ENCODE results near the gene GYS2.

GYS2 gene

DNA sequence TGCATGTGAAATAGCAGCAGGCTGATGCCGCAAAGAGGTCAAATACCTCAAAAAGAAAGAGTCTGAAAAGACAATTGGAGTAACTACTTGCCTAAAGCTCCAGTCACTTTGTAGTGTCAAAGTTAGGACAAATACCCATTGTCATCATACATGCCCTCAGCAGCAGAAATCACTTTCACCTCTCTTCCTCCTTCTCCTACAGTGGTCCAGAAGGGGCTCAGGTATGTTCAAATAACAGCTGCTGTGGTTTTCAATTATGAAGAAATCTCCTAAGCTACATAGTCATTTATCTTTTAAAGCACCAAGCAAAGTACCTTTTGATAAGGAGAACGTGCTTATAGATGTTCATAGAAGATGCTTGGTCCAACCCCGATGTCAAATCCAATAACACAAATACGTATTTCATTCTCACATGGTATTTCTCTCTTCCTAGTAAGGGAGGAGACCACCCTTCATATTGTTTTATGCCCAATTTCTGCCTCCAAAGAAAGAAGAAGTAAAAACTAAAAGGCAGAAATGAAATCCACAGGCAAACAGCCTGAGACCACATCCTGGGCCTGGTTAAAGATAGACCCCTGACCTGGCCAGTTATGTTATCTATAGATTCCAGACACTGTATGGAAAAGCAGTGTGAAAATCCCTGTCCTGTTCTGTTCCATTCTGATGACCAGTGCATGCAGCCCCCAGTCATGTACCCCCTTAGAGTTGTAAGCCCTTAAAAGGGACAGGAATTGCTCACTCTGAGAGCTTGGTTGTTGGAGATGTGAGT lies 23.7 kb downstream of the GYS2 start:
- Histone ChIP-seq H3K9me3 (ENCODE audit: control insufficient read depth in 2 of 2, low read length in 2 of 2) (no peaks in the 10 kb centered on the region), H3K4me1 (ENCODE audit: control insufficient read depth in 2 of 2, insufficient read depth in 2 of 2, low read length in 2 of 2) (no peaks in the 10 kb centered on the region), H3K27me3 (ENCODE audit: control insufficient read depth in 2 of 2, insufficient read depth in 2 of 2, low read length in 2 of 2) (no peaks in the 10 kb centered on the region), H3K9ac (ENCODE audit: low read depth in 1 of 2, low read length in 2 of 2) (no peak overlapping the region), H3K27ac (ENCODE audit: low read depth in 2 of 2, low read length in 2 of 2) (no peak overlapping the region), H3K4me3 (ENCODE audit: low read length in 2 of 2) (no peak overlapping the region), H3K36me3 (ENCODE audit: control insufficient read depth in 2 of 2, insufficient read depth in 2 of 2, low read length in 2 of 2) (no peaks in the 10 kb centered on the region)

DNA sequence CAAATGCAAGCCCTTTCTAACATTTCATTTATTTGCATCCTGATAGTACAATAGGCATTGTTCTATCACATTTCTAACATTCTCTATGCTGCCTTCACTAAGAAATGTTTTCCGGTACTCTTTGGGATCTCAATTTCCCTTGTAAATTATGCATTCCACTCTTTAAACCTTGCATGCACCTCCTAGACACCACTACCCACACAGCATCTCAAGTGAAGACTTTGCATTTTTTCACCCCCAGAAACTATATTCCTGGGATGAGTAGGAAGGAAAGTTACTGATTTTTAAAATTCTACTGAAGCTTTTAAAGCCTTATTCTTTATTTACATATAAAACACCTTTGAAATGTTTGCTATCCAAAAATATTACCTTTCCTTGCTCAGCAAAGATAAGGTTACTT lies 27.1 kb downstream of the GYS2 start:
- Histone ChIP-seq H3K9me3 (ENCODE audit: control insufficient read depth in 2 of 2, low read length in 2 of 2) (no peaks in the 10 kb centered on the region), H3K4me1 (ENCODE audit: control insufficient read depth in 2 of 2, insufficient read depth in 2 of 2, low read length in 2 of 2) (no peaks in the 10 kb centered on the region), H3K27ac (ENCODE audit: low read depth in 2 of 2, low read length in 2 of 2) (no peak overlapping the region), H3K36me3 (ENCODE audit: control insufficient read depth in 2 of 2, insufficient read depth in 2 of 2, low read length in 2 of 2) (no peaks in the 10 kb centered on the region), H3K4me3 (ENCODE audit: low read length in 2 of 2) (no peak overlapping the region), H3K27me3 (ENCODE audit: control insufficient read depth in 2 of 2, insufficient read depth in 2 of 2, low read length in 2 of 2) (no peaks in the 10 kb centered on the region), H3K9ac (ENCODE audit: low read depth in 1 of 2, low read length in 2 of 2) (no peak overlapping the region)

DNA sequence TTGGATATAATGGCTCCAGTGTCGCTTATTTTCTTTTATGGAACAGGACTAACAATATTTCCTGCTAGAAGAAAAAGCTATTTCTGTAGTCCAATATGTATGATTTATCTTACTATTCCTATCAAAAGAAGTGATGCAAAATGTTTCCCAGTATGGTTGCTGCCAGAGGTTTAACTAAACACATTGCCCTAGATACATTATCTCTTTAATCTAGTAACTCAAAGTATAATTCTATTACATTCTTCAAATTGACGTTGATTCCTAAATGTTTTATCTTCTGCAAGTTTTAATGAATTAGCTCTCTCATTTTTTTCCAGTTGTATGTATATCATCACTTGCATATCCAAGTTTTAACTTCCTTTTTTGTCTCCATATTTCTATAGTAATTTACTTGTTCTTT lies 28.2 kb downstream of the GYS2 start:
- H3K27me3 ChIP-seq (ENCODE audit: control insufficient read depth in 2 of 2, insufficient read depth in 2 of 2, low read length in 2 of 2), result no peaks in the 10 kb centered on the region
- H3K9ac ChIP-seq (ENCODE audit: low read depth in 1 of 2, low read length in 2 of 2), result no peak overlapping the region
- H3K4me1 ChIP-seq (ENCODE audit: control insufficient read depth in 2 of 2, insufficient read depth in 2 of 2, low read length in 2 of 2), result no peaks in the 10 kb centered on the region

DNA sequence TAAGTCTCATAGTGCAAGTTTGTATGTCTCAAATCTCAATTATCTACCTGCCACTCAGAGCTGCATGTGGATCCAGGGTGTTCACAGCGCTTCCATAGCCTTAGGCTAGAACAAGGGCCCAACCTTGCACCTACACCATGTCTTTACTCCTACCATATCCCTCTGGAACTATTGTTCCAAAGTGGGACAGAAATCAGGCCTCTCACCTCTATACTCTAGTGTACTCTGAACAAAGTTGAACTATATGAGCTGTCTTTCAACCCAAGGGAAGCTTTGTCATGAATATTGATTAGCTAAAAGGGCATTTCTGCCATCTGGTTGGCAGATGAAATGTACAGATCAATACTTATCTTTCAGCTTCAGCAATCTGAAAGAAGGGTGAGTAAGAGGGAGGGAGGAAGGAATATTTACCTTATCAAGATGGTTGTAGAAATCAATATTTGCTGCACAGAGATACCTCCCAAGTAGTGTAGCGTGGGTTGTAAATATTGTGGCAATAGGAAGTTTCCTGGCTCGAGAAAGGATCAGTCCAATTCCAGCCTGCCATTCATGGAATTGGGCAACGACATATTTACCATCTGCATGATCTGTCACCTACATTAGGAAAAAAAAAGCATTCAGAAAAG lies 30.8 kb downstream of the GYS2 start:
- H3K27me3 ChIP-seq (ENCODE audit: control insufficient read depth in 2 of 2, insufficient read depth in 2 of 2, low read length in 2 of 2), result no peaks in the 10 kb centered on the region
- H3K9ac ChIP-seq (ENCODE audit: low read depth in 1 of 2, low read length in 2 of 2), result no peak overlapping the region

More for the DNA sequence above, 28.2 kb downstream of the GYS2 start:
- Histone ChIP-seq H3K4me3 (ENCODE audit: low read length in 2 of 2) (no peak overlapping the region), H3K9me3 (ENCODE audit: control insufficient read depth in 2 of 2, low read length in 2 of 2) (no peaks in the 10 kb centered on the region), H3K27ac (ENCODE audit: low read depth in 2 of 2, low read length in 2 of 2) (no peak overlapping the region), H3K36me3 (ENCODE audit: control insufficient read depth in 2 of 2, insufficient read depth in 2 of 2, low read length in 2 of 2) (no peaks in the 10 kb centered on the region)

DNA sequence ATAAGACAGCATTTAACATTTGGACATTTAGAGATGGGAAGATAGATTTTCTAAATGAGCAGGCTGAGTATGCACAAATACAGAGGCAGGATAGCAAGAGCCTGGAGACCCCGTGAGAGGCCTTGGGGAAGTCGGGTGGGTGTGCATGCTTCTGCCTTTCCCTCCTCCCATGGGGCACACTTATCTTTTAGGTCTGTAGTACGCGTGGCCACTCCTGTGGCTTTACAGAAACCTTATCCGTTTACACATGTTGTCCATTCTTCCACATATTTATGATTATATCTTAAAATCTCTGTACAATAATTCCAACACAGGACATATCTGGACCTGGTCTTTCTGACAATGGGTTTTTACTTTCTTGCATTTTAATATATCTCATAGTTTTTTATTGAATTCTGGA lies 33.6 kb downstream of the GYS2 start:
- no peaks in the 10 kb centered on the region for H3K9me3 ChIP-seq (ENCODE audit: control insufficient read depth in 2 of 2, low read length in 2 of 2)
- H3K36me3 ChIP-seq (ENCODE audit: control insufficient read depth in 2 of 2, insufficient read depth in 2 of 2, low read length in 2 of 2), result no peaks in the 10 kb centered on the region
- H3K27me3 ChIP-seq (ENCODE audit: control insufficient read depth in 2 of 2, insufficient read depth in 2 of 2, low read length in 2 of 2), result no peaks in the 10 kb centered on the region
- H3K4me3 ChIP-seq (ENCODE audit: low read length in 2 of 2), result no peak overlapping the region
- no peak overlapping the region for H3K27ac ChIP-seq (ENCODE audit: low read depth in 2 of 2, low read length in 2 of 2)
- H3K9ac ChIP-seq (ENCODE audit: low read depth in 1 of 2, low read length in 2 of 2), result no peak overlapping the region
- H3K4me1 ChIP-seq (ENCODE audit: control insufficient read depth in 2 of 2, insufficient read depth in 2 of 2, low read length in 2 of 2), result no peaks in the 10 kb centered on the region

More for the DNA sequence above, 30.8 kb downstream of the GYS2 start:
- Histone ChIP-seq H3K27ac (ENCODE audit: low read depth in 2 of 2, low read length in 2 of 2) (no peak overlapping the region), H3K36me3 (ENCODE audit: control insufficient read depth in 2 of 2, insufficient read depth in 2 of 2, low read length in 2 of 2) (no peaks in the 10 kb centered on the region), H3K4me1 (ENCODE audit: control insufficient read depth in 2 of 2, insufficient read depth in 2 of 2, low read length in 2 of 2) (no peaks in the 10 kb centered on the region), H3K4me3 (ENCODE audit: low read length in 2 of 2) (no peak overlapping the region), H3K9me3 (ENCODE audit: control insufficient read depth in 2 of 2, low read length in 2 of 2) (no peaks in the 10 kb centered on the region)

DNA sequence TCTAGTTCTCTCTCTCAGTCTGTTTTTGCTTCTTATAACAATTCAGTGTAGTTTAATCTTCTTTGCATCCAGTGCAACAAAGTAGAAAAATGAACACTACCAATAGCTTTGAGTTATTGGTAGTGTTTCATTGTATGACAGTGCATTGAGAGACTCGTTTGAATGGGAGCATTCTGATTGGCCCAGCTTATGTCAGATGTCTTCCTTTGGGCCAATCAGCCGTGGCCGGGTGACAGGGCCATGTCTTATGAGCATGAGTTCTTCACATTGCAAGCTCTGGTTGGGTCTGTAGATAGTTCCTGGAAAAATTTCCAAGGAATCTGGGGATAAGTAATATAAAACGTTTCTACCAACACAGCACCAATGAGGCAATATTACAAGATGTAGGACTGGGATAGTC lies 36.5 kb downstream of the GYS2 start:
- Histone ChIP-seq H3K4me3 (ENCODE audit: low read length in 2 of 2) (no peak overlapping the region), H3K36me3 (ENCODE audit: control insufficient read depth in 2 of 2, insufficient read depth in 2 of 2, low read length in 2 of 2) (no peaks in the 10 kb centered on the region), H3K9ac (ENCODE audit: low read depth in 1 of 2, low read length in 2 of 2) (no peak overlapping the region), H3K27me3 (ENCODE audit: control insufficient read depth in 2 of 2, insufficient read depth in 2 of 2, low read length in 2 of 2) (no peaks in the 10 kb centered on the region), H3K9me3 (ENCODE audit: control insufficient read depth in 2 of 2, low read length in 2 of 2) (no peaks in the 10 kb centered on the region), H3K4me1 (ENCODE audit: control insufficient read depth in 2 of 2, insufficient read depth in 2 of 2, low read length in 2 of 2) (no peaks in the 10 kb centered on the region), H3K27ac (ENCODE audit: low read depth in 2 of 2, low read length in 2 of 2) (no peak overlapping the region)

DNA sequence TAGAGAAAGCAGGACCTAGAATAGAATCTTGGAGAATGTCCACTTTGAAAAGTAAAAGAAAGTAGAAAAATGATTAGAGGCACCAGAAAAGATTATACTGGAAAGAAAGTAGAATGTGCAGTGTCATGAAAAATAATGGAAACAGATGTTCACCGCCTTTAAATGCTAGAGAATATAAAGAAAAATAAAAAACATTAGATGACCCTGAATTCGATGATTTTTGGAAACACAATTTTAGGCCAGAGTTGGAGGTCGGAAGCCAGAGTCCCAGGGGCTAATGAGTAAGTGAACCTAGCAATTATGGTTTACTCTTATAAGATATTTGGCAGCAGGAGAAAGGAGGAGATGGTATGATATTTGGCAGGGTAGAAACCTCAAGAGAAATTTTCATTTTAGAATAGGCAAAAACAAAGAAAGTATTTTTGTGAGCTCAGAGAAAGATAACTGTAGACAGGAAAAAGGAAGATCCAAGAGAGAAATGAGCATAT lies 37.7 kb downstream of the GYS2 start:
- H3K4me3 ChIP-seq (ENCODE audit: low read length in 2 of 2), result no peak overlapping the region
- H3K4me1 ChIP-seq (ENCODE audit: control insufficient read depth in 2 of 2, insufficient read depth in 2 of 2, low read length in 2 of 2), result no peaks in the 10 kb centered on the region
- no peak overlapping the region for H3K27ac ChIP-seq (ENCODE audit: low read depth in 2 of 2, low read length in 2 of 2)
- H3K27me3 ChIP-seq (ENCODE audit: control insufficient read depth in 2 of 2, insufficient read depth in 2 of 2, low read length in 2 of 2), result no peaks in the 10 kb centered on the region
- H3K9me3 ChIP-seq (ENCODE audit: control insufficient read depth in 2 of 2, low read length in 2 of 2), result no peaks in the 10 kb centered on the region
- H3K9ac ChIP-seq (ENCODE audit: low read depth in 1 of 2, low read length in 2 of 2), result no peak overlapping the region
- no peaks in the 10 kb centered on the region for H3K36me3 ChIP-seq (ENCODE audit: control insufficient read depth in 2 of 2, insufficient read depth in 2 of 2, low read length in 2 of 2)

DNA sequence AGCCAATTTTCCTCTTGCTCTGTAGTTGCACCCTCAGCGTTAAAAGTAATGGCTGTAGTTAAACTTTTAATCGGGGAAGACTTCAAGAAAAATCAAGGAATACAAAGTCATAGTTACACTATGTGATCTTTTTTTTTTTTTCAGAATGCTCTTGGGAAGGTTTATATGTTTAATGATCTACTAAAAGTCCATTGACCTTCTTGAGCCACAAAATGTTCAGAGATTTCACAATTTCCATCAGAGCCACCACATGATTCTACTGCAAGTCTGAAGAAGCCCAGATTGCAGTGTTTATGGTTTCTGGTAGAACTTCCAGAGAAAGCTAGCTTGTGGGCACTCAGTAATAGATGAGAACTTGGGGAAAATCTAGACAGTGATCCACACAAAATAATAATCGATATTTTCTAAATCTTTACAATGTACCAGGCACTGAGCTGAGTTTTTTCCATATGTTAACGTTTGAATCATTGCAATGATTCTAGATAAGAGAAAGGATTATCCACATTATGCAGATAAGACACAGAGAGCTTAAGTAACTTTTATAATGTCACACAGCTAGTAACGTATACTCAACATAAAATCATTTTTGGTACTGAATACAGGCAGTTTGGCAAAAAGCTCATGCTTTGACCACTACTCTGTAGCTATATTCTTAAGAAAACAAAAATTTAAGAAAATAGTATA lies 38.3 kb downstream of the GYS2 start:
- Histone ChIP-seq H3K4me3 (ENCODE audit: low read length in 2 of 2) (no peak overlapping the region), H3K36me3 (ENCODE audit: control insufficient read depth in 2 of 2, insufficient read depth in 2 of 2, low read length in 2 of 2) (no peaks in the 10 kb centered on the region), H3K9me3 (ENCODE audit: control insufficient read depth in 2 of 2, low read length in 2 of 2) (no peaks in the 10 kb centered on the region), H3K27me3 (ENCODE audit: control insufficient read depth in 2 of 2, insufficient read depth in 2 of 2, low read length in 2 of 2) (no peaks in the 10 kb centered on the region), H3K4me1 (ENCODE audit: control insufficient read depth in 2 of 2, insufficient read depth in 2 of 2, low read length in 2 of 2) (no peaks in the 10 kb centered on the region), H3K9ac (ENCODE audit: low read depth in 1 of 2, low read length in 2 of 2) (no peak overlapping the region), H3K27ac (ENCODE audit: low read depth in 2 of 2, low read length in 2 of 2) (no peak overlapping the region)

DNA sequence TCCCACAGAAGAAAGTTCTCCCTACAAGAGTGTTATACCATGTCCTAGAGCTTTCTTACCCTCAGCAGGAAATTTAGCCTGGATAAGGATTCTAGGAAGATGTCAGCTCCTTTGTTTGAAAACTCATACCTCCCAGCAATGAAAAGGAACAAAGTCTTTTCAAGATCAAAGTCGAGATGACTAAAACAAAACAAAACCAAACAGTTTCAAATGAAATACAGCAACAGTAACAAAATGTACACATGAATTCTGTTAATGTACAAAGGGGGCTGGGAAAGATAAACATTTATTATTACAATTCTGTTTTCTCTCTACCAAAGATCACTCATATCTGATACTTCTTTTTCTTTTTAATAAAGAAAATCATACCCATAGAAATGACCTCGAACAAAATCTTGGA lies 41.8 kb downstream of the GYS2 start:
- Histone ChIP-seq H3K27ac (ENCODE audit: low read depth in 2 of 2, low read length in 2 of 2) (no peak overlapping the region), H3K27me3 (ENCODE audit: control insufficient read depth in 2 of 2, insufficient read depth in 2 of 2, low read length in 2 of 2) (no peaks in the 10 kb centered on the region), H3K4me1 (ENCODE audit: control insufficient read depth in 2 of 2, insufficient read depth in 2 of 2, low read length in 2 of 2) (no peaks in the 10 kb centered on the region), H3K9me3 (ENCODE audit: control insufficient read depth in 2 of 2, low read length in 2 of 2) (no peaks in the 10 kb centered on the region), H3K9ac (ENCODE audit: low read depth in 1 of 2, low read length in 2 of 2) (no peak overlapping the region), H3K36me3 (ENCODE audit: control insufficient read depth in 2 of 2, insufficient read depth in 2 of 2, low read length in 2 of 2) (no peaks in the 10 kb centered on the region), H3K4me3 (ENCODE audit: low read length in 2 of 2) (no peak overlapping the region)

DNA sequence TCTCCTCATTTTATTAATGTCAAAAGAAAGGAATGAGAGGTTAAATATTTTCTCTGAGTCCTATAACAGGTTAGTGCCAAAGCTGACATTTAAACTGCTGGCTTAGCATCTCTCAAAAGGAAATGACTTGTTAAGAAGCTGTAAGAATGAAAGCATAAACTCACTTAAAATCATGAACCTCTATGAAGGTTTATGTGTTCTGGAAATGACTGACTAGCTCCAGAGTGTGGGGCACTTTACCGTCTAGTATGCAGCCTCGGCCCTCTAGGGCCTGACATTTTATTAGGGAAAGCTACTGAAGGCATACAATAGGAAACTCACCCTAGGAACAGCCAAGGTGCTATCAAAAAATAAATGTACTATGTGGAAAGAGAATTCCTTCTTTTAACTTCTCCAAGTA lies 43.5 kb downstream of the GYS2 start:
- H3K4me3 ChIP-seq (ENCODE audit: low read length in 2 of 2), result no peak overlapping the region
- no peaks in the 10 kb centered on the region for H3K9me3 ChIP-seq (ENCODE audit: control insufficient read depth in 2 of 2, low read length in 2 of 2)
- H3K36me3 ChIP-seq (ENCODE audit: control insufficient read depth in 2 of 2, insufficient read depth in 2 of 2, low read length in 2 of 2), result no peaks in the 10 kb centered on the region
- H3K27ac ChIP-seq (ENCODE audit: low read depth in 2 of 2, low read length in 2 of 2), result no peak overlapping the region
- H3K27me3 ChIP-seq (ENCODE audit: control insufficient read depth in 2 of 2, insufficient read depth in 2 of 2, low read length in 2 of 2), result no peaks in the 10 kb centered on the region
- H3K4me1 ChIP-seq (ENCODE audit: control insufficient read depth in 2 of 2, insufficient read depth in 2 of 2, low read length in 2 of 2), result no peaks in the 10 kb centered on the region
- H3K9ac ChIP-seq (ENCODE audit: low read depth in 1 of 2, low read length in 2 of 2), result no peak overlapping the region

Data from mucosa of rectum (tissue), 2 donors.